Sigmoid colon (tissue), 4 donors: ENCODE data around the gene GNB5.

ENCODE experiments used
- EP300 ChIP-seq, 4 donors: sonication (generic); formaldehyde crosslinking; IDR thresholded peaks; one replicate each; pipeline ENCODE4 v1.6.1; 2017; ENCODE audit warnings: antibody characterized with exemption in 4 of 4
- TF ChIP-seq, protein P1 (sequence below), 4 experiments: fragments of 450-650 bp in 3 of 4; fragments of 200-600 bp in 1 of 4; IDR thresholded peaks; one replicate each; pipeline ENCODE4 v1.5.1; 2016 to 2019; ENCODE audit warnings: antibody characterized with exemption in 4 of 4, mild to moderate bottlenecking in 3 of 4, moderate library complexity in 2 of 4

DNA sequence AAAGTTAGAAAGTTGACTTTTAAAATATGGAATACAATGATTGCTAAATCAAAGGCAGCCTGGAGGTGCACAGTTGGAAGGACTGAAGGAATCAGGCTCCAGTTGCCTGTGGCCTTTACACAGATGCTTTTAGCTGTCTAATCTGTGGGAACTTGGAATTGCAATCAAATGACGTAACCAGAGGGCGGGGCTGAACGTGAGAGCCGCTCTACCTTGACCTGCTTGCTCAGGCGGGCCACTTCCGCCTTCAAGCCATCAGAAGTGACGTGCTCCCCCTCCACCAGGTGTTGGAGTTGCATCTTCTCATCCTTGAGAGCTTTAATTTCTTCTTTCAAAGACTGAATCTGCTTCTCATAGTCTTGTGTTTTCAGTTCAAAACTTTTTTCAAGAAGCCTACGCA is 37.7 kb upstream of the GNB5 start:
- TF ChIP-seq, protein P1, sequence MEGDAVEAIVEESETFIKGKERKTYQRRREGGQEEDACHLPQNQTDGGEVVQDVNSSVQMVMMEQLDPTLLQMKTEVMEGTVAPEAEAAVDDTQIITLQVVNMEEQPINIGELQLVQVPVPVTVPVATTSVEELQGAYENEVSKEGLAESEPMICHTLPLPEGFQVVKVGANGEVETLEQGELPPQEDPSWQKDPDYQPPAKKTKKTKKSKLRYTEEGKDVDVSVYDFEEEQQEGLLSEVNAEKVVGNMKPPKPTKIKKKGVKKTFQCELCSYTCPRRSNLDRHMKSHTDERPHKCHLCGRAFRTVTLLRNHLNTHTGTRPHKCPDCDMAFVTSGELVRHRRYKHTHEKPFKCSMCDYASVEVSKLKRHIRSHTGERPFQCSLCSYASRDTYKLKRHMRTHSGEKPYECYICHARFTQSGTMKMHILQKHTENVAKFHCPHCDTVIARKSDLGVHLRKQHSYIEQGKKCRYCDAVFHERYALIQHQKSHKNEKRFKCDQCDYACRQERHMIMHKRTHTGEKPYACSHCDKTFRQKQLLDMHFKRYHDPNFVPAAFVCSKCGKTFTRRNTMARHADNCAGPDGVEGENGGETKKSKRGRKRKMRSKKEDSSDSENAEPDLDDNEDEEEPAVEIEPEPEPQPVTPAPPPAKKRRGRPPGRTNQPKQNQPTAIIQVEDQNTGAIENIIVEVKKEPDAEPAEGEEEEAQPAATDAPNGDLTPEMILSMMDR (IDR thresholded peaks at IDR 0.05), result no peak
- no peak for TF ChIP-seq EP300 (IDR thresholded peaks at IDR 0.05)
